T-helper 1 cell treated with Interleukin-12 subunit alpha and Interleukin-12 subunit beta and Interleukin-4 antibody, amounts not matched to agents 30 ng/mL and 1 ng/mL, for 36 hours (primary cell): ENCODE data around the gene ANKRD27. TPM values are rescaled to one million over a fixed set of nuclear protein-coding genes. Genes with fewer than 3 reads are reported as not detected.
"Not testable (repeated sequence)": the region's sequence is repeated elsewhere in the genome, so short reads cannot be mapped to it uniquely, and the experiment has no call there.

Source experiments
- intact Hi-C: fragments of 100-400 bp; cut with micrococcal nuclease; formaldehyde crosslinking; loops from one replicate; pipeline ENCODE4 v1.15.1; 2024
- total RNA-seq: library from RNA; stranded (reverse); gene quantifications from 2 replicates; pipeline ENCODE4 v1.2.3, GENCODE V29; 2022

Gene ANKRD27
- total RNA-seq, 1 donor from 2014 or later, result 40.0 TPM

DNA sequence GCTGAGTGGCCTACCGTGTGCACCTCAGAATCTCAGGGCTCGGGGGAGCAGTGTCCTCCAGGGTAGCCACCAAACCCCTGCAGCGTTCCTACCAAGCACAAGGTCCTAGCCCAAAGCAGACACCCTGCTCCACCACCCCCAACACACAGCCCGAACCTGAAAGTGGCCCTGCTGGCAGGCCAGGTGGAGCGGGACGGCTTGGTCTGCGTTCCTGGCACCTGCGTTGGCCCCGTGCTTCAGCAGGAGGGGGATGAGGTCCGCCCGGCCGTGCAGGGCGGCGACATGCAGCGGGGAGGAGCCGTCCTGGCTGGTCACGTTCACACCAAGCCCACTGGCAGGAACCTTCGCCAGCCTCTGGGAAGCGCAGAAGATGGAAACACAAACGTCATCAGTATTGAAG is 67.5 kb downstream of the ANKRD27 start:
- intact Hi-C loops, result no loop called here

DNA sequence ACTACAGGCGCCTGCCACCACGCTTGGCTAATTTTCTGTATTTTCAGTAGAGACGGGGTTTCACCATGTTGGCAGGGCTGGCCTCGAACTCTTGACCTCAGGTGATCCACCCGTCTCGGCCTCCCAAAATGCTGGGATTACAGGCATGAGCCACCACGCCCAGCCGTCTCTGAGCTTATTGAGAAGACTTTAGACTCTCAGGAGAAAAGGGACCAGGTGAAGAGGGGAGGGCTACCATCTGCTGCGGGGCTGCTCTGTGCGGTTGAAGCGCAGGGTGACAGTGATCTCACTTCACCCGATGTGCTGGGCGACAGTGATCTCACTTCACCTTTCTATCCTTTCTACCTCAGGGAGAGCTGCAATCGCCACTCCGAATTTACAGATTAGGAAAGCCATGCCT is 68.7 kb downstream of the ANKRD27 start:
- intact Hi-C loops, result no loop called here

DNA sequence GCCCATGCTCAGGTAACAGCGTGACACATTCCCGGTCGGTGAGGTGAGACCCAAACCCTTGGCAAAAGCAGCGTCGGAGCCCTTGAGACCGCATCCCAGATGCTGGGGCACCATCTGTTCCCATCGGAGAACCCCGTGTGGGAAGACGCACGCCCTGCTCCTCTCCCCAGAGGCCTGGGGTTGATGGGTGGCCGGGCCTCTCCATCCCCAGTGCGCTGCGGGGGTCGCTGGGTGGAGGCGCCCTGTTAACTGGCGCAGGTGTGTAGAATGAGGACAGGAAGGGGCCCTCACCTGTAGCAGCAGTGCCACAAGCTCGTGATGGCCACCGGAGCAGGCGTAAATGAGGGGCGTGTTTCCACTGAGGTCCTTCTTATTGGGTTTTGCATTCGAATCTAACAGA is 69.4 kb downstream of the ANKRD27 start:
- intact Hi-C loops, result no loop called here

DNA sequence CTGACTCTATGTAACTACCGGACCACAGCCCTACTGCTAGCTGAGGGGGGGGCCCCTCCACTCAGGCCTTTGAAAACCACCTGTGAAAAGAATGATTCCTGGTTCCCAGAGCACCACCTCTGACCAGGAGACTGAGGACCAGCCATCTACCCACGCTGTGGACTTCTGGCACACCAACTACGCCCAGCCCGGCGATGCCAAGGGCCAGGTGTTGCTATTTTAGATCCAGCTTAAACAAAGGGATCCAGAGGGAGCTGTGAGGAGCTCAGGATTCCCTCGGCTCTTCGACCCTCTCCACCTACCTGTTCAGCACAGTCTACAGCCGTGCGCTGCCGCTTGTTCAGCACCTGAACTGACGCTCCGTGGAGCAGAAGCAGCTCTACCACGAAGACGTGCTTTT is 71.0 kb downstream of the ANKRD27 start:
- intact Hi-C loops, result no loop called here

GRCh38 chr19:32599736-32600157 is 75.2 kb downstream of the ANKRD27 start:
- intact Hi-C loops, result loop anchor here (1.0 to 5.0 kb wide), 6 partner anchors 48 to 520 kb away; partner anchors contain the start of genes ANKRD27, CEP89, FAAP24 and NUDT19

GRCh38 chr19:32599258-32599657 is 75.7 kb downstream of the ANKRD27 start:
- intact Hi-C loops, result loop anchor here (1.0 to 5.0 kb wide), 5 partner anchors 48 to 520 kb away; partner anchors contain the start of genes ANKRD27, CEP89, FAAP24 and NUDT19

DNA sequence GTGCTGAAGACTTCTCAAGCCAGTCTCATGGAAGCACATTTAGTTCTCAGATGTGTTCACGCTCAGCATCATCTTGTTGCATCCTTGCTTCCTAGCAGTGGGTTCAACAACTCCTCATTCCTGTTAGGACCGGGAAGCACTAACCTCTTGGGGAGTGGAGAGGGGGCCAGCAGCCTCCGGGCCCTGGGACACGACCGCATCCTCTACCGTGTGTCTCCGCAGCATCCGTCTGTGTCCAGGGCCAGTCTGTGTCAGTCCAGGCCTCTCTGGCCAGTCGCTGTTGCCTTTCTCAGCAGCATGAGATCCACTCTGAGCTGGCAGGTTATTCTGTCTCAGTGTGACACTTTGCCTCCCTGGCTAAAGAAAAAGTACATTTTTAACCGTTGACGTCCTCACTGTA is 77.0 kb downstream of the ANKRD27 start:
- intact Hi-C loops, result loop anchor here (2.0 to 5.0 kb wide), 4 partner anchors 49 to 374 kb away; partner anchors contain the start of genes ANKRD27, CEP89, FAAP24 and NUDT19

DNA sequence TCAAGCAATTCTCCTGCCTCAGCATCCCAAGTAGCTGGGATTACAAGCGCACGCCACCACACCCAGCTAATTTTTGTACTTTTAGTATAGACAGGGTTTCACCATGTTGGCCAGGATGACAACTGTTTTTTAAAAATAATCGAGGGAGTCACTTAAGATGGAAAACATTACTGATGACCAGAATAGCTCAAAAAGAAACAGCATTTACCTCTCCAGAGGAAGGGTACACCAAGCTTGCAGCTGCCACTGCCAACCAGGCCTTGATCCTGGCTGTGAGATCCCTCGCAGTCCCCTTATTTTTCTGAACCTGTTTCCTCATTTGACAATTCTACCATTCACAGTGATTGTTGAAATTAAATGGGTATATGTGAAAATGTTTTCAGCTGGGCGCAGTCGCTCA is 79.5 kb downstream of the ANKRD27 start:
- intact Hi-C loops, result loop anchor here (5.0 kb wide), 3 partner anchors 52 to 377 kb away; partner anchors contain the start of genes CEP89, FAAP24 and NUDT19

- intact Hi-C loops, result no loop called here
Observed at GRCh38 chr19:32594021-32594420, 81.0 kb downstream of the ANKRD27 start.

DNA sequence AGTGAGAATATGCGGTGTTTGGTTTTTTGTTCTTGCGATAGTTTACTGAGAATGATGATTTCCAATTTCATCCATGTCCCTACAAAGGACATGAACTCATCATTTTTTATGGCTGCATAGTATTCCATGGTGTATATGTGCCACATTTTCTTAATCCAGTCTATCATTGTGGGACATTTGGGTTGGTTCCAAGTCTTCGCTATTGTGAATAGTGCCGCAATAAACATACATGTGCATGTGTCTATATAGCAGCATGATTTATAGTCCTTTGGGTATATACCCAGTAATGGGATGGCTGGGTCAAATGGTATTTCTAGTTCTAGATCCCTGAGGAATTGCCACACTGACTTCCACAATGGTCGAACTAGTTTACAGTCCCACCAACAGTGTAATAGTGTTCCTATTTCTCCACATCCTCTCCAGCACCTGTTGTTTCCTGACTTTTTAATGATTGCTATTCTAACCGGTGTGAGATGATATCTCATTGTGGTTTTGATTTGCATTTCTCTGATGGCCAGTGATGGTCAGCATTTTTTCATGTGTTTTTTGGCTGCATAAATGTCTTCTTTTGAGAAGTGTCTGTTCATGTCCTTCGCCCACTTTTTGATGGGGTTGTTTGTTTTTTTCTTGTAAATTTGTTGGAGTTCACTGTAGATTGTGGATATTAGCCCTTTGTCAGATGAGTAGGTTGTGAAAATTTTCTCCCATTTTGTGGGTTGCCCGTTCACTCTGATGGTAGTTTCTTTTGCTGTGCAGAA is 87.1 kb downstream of the ANKRD27 start:
- intact Hi-C loops, result not testable (repeated sequence)

DNA sequence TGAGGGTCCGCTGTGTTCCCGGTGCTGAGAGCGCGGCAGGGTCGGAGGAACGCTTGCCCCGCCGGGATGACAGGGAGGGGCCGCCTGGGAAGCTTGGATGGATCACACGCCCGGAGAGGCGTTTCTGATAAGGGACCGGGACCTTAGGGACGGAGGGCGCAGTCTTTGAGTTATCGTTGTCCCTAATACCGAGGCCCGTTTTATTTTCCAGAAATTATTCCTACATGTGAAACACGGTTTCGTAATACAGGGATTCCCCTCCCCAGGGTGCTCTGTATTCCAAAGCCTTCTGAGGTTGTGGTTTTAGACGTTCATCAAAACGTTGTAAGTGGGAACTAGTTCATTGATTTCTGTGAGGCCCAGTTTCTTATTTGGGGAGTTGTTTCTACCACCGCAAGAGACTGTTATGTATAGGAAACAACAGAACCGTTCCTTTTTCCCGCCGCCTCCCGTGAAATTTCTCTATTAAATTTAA is 93.2 kb downstream of the ANKRD27 start:
- intact Hi-C loops, result loop anchor here (1.0 to 5.0 kb wide), 10 partner anchors 25 to 1369 kb away; partner anchors contain the start of genes ANKRD27, DPY19L3, GPATCH1 and NUDT19

DNA sequence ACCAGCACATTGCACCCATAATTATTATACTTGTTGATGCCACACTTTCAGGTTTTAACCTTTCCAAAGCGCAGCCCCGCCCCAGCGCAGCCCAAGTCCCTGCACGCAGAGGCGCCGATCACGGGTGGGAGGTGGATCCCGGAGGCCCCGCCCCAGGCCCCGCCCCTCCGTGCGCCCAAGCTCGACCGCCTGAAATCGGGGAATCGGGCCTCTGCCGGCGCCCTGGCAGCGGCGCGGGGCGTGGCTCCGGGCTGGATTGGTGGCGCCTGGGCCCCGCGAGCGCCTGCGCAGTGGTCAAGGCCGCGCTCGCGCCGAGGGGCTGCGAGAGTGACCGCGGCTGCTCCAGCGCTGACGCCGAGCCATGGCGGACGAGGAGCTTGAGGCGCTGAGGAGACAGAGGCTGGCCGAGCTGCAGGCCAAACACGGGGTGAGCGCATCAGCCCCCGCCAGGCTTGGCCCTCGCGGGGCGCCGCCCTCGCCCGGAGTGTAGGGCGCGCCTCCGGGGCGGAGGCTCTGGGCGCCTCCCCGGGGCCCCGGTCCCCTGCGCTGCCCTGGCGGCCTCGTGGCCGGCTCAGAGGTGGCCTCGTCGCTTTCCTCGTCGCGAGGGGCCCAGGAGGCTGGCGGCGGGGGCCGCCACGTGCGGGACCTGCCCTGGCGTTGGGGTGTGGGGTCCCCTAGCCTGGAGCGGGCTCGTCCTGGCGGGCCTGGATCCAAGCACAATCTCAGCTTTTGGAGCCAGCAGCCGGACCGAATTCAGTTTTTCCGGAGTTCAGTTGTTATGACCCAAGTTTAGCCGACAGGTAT is 93.9 kb downstream of the ANKRD27 start, which contains the start of gene PDCD5:
PDCD5 (plus strand) TSS at position 290 of the 804 bp plus-strand sequence; CDS start at position 362, 72 bp downstream.
- intact Hi-C loops, result loop anchor here (1.0 to 5.0 kb wide), 11 partner anchors 24 to 1369 kb away; partner anchors contain the start of genes ANKRD27, DPY19L3, FAAP24 and GPATCH1

GRCh38 chr19:32580353-32580900 is 94.6 kb downstream of the ANKRD27 start:
- intact Hi-C loops, result loop anchor here (1.0 to 5.0 kb wide), 5 partner anchors 24 to 1368 kb away; partner anchors contain the start of genes FAAP24 and TSHZ3

DNA sequence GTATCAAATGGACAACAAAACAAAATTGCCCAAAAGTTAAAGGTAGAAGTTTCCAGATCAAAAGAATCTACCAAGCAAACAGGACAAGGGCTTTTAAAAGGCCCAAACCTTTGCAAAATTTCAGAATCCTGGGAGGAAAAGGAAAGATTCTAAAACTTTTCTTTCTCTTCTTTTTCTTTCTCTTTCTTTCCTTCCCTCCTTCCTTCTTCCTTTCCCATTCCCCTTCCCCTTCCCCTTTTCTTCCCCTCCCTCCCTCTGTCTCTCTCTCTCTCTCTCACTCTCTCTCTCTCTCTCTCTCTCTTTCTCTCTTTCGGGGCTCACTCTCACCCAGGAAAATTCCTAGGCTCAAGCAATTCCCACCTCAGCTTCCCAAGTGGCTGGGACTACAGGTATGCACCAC is 98.2 kb downstream of the ANKRD27 start:
- intact Hi-C loops, result no loop called here

- intact Hi-C loops, result no loop called here
Observed at GRCh38 chr19:32573492-32573794, 101.5 kb downstream of the ANKRD27 start.

DNA sequence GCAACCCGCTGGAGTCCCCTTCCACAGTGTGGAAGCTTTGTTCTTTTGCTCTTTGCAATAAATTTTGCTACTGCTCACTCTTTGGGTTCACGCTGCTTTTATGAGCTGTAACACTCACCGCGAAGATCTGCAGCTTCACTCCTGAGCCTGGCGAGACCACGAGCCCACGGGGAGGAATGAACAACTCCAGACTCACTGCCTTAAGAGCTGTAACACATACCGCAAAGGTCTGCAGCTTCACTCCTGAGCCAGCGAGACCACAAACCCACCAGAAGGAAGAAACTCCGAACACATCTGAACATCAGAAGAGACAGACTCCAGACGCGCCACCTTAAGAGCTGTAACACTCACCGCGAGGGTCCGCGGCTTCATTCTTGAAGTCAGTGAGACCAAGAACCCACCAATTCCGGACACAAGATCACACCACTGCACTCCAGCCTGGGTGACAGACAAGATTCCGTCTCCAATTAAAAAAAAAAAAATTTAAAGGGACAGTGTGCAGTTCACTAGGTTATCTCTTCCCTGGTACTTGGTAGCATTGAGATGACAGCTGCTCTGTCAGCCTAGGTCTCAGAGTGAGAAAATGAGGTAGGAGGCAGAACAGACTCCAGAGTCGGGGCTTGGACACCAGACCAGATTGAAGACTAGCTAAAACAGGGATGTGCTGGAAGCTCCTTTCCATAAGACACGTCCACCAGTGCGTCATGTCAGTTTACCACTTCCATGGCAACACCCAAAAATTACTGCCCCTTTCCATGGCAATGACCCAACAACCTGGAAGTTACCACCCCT is 102.1 kb downstream of the ANKRD27 start:
- intact Hi-C loops, result not testable (repeated sequence)

GRCh38 chr19:32571471-32572075 is 103.4 kb downstream of the ANKRD27 start:
- intact Hi-C loops, result not testable (repeated sequence)

DNA sequence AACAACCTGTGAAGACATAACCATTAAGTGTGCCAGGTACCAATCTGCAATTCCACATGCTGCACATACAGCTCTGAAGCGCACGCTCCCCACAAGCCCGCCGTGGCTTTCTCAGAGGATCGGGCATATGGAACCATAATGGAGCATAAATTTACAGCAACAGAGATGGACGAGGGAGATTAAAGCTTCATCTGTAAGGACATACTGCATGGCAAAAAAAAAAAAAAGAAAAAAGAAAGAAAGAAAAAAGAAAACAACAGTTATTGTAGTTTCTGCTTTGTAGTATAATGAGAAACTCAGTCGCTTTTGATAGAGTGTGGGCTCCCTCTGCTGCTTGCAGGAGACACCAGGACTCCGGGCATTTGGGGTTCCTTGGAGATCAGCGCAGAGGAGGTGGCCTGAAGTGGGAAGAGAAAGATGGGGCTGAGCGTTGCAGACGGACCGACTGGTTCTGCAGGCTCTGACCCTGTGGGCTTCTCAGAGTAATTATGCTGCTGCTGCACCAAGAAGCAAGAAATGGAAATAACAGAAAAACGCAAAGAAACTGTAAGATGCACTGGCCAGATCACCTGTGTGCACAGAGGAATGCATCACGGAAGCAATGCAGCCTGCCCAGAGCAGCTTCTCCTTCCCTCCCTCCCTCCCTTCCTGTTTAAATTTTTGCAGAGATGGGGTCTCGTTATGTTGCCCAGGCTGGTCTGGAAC is 104.7 kb downstream of the ANKRD27 start:
- intact Hi-C loops, result loop anchor here (1.0 kb wide), 5 partner anchors 106 to 283 kb away; partner anchors contain the start of gene ZNF507

DNA sequence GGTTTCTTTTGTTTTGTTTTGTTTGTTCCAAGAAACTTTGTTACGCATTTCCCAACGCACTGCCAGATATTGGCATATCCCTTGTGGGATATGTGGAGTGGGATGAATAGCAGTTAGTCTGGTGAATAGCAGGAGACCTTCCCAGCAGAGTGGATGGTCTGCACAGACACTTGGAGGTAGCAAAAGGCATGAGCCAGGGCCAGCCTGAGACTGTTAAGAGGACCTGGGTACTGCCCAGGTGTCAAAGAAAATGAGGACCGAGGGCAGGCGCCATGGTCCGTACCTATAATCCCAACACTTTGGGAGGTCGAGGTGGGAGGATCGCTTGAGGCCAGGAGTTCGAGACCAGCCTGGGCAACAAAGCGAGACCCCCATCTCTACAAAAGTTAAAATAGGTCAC is 107.5 kb downstream of the ANKRD27 start:
- intact Hi-C loops, result no loop called here
